B cell (primary cell): ENCODE data around the gene SHOX.

Experiments used
- CTCF ChIP-seq: fragments of 200-600 bp; IDR thresholded peaks from one replicate; pipeline ENCODE4 v1.8.0; 2022; ENCODE audit warnings: antibody characterized with exemption, mild to moderate bottlenecking
- EZH2 ChIP-seq: IDR thresholded peaks from 2 replicates; pipeline ENCODE4 v1.6.1; 2012; ENCODE audit warnings: borderline replicate concordance, low read depth, mild to moderate bottlenecking, moderate library complexity, low read length; ENCODE audit not compliant: insufficient read depth, poor library complexity, severe bottlenecking

- TF ChIP-seq CTCF: no peak
- TF ChIP-seq EZH2: no peak
These were observed 12.0 kb downstream of the SHOX start for GRCh38 chrX:642436-643240.
